GM12801 (cell line): Measurements from ENCODE around the gene POU4F1.

ENCODE experiments used
- TF ChIP-seq, protein P1 (sequence below): IDR thresholded peaks from one replicate; pipeline ENCODE4 v1.5.1; 2011; ENCODE audit warnings: control low read depth; ENCODE audit not compliant: insufficient read length; ENCODE audit errors: extremely low read depth

The POU4F1 gene

DNA sequence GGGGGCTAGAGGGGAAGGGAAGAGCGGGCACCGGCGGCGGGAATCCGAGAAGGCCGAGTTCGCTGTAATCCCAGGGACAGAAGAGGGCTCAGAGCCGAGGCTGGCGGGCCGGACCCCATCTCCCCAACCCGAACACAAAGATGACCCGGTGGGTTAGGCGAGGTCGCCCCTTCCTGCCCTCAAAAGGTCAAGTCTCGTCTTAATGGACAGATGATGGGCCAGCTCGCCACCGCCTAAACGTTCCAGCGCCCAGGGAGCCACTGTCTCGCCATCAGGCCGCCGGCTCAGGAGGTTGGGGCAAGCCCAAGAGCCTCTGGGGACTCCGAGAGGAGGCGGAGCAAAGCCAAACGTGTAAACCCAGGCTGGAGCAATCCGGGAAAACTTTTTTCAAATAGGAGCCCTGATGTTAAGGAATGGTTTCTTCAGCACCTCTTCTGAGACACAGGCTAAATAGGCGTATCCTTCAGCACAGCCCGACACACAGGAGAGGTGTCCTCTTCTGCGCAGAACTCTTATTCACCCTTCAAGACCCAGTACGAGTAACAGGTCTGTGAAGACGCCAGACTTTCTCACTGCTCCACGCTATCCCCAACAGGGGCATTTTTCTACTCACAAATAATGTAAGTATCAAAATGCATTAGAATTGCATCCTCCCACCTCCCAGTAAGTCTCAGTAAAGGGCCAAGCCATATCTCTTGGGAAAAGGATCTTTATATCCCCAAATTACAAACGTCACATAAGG, 6.3 kb upstream of the POU4F1 start:
- TF ChIP-seq, protein P1, sequence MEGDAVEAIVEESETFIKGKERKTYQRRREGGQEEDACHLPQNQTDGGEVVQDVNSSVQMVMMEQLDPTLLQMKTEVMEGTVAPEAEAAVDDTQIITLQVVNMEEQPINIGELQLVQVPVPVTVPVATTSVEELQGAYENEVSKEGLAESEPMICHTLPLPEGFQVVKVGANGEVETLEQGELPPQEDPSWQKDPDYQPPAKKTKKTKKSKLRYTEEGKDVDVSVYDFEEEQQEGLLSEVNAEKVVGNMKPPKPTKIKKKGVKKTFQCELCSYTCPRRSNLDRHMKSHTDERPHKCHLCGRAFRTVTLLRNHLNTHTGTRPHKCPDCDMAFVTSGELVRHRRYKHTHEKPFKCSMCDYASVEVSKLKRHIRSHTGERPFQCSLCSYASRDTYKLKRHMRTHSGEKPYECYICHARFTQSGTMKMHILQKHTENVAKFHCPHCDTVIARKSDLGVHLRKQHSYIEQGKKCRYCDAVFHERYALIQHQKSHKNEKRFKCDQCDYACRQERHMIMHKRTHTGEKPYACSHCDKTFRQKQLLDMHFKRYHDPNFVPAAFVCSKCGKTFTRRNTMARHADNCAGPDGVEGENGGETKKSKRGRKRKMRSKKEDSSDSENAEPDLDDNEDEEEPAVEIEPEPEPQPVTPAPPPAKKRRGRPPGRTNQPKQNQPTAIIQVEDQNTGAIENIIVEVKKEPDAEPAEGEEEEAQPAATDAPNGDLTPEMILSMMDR: no peak

DNA sequence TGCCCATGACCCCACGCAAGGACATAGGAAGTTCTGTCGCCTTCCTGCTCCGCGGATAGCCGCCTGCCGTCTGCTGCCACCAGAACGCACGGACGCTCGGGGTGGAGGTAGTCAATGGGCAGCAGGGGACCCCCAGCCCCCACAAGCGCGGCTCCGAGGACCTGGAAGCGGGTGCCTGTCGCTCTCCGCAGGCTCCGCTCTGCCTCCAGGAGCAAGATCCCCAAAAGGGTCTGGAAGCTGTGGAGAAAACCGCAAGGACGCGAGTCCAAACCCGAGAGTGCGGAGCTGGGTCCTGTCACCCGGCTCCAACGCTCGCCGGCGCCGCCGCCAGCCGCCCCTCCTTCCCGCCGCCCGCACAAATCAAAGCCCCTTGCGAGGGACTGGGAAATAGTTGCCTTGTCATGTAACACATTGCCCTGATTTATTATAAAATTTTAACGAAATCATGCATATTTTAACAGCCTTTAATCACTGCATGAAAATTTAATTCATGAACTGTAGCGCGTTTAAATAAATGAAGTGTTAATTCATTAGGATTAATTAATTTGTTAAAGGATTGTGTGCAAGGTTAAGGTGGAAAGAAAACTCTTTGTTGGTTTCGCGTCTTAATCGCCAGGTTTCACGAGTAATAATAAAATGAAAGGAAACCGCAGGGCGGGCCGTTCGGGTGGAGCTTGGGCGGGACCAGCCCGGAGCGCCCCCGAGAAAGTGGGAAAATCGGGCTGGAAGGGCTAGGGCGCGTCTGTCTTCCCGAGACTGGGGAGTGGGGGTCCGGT, 5.5 kb upstream of the POU4F1 start:
- TF ChIP-seq, protein P1: no peak

DNA sequence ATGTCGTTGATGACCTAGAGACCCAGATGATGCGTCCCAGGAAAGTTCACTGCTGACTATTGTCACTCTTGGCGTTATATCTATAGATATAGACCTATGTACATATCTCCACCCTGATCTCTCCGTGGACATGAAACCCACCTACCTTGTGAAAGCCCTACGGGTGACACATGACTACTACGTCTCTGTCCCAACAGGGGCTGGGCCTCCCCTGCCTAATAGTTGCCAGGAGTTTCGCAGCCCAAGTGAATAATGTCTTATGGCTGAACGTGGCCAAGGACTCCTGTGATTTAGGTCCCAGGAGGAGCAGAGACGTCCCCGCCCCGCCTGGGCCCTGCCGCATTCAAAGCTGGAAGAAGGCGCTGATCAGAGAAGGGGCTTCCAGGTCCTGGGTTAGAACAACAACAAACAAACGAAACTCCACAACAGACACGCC, 4.9 kb upstream of the POU4F1 start:
- TF ChIP-seq, protein P1: no peak

DNA sequence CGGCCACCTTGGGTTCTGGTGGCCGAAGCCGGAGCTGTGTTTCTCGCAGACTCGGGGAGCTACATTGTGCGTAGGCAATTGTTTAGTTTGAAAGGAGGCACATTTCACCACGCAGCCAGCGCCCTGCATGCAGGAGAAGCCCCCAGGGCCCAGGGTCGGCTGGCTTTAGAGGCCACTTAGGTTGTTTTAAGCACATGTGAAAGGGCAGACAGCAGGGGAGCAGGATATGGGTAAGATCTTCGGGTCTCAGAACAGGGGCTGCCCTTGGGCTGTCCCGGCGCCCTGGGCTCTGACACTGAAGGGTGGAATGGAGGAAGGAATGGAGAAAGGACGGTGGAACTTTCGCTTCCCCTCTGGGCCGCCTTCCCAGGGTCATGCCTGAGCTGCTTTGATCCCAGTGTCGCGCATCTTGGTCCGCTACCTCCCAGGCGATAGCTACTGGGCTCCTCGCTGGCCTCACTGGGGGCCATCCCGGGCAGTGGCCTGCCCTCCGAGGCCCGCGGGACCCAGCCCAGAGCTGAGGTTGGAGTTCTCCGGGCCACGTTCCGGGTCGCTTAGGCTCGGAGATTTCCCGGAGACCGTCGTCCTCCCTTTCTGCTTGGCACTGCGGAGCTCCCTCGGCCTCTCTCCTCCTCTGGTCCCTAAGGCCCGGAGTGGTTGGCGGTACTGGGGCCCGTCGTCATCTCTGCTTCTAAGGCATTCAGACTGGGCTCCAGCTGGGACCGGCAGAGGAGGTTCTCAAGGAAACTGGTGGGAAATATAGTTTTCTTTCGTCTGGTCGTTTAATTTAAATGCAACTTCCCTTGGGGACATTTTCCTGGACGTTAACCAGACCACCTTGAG, 4.3 kb upstream of the POU4F1 start:
- TF ChIP-seq, protein P1: no peak

DNA sequence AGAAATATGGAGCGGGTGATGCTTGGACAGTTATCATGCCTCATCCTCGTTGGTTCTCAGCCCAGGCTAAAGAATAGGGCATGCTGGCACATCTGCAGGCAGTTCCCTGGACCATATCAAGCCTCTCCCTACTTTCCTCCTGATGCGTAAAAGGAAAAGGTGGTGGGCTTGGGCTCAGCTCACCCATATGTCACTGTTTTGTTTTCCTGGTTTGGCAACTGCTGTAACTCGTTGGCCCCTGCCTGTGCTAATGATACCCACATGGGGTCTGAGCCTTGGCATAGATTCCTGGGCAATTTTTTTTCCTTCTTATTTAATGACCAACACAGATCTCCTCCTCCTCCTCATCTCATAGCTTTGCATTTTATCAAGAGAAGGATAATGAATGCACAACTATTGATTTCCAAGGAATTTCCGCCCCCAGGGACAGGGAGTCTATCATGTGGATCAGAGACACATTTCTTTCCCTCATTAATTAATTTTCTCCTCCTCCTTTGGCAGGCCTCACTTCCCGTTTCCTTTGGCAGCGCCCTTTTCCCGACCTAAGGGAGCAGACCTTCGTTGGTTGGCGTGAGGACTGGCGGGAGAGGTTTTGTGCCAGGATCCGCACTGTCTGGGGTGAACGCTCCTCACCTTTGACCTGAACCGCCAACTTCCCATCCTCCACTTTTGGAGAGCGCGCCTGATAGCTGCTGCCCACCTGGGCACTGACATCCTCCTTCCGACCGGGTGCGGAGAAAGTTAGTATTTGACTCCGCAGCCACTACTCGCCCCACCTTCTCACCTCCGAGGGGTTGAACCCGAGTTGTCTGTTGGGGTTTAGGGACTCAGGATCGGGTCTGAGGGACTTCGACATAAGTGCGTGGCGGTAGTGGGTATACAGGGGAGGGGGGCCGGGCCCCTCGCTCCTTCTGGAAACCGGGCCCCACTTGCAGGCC, 3.4 kb upstream of the POU4F1 start:
- TF ChIP-seq, protein P1: no peak

DNA sequence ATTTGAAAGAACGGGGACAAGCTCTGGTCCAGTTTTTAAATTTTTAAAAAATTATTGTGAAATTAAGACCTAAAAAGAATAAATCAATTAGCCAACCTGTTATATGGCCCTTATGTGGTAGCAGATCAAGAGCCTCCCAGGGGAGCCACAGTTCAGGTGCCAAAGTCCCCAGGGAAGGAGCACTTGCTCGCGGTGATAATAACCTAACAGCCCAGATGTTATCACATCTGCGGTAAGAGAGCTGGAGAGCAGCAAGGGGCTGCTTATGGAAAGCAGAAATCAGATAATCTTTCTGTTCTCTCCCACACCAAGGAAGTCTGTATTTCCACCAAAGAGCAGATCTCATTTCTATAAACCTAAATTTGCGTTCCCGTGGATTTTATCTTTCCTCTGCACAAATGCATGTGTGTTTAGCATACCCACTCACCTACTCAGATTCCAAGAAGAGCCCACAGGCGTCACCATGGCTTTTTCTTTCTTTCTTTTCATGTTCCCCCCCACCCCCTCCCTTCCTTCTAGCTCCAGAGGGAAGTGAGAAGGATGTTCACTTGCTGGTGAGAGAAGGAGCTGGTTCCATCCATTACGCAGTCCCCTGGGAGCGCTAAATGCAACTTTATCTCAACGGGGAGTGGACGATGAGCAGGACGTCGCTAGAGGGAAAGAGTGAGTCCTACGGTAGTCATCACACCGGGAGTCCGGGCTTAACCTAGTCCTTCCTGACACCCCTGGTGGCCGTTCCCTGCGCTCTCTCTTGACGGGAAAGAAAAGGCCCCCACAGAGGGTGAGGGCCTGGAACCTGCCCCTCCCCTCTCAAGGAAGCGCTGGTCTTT, 1.6 kb upstream of the POU4F1 start:
- TF ChIP-seq, protein P1: no peak
